Measurements from ENCODE around the gene TTLL3. TPM values are rescaled to one million over a fixed set of nuclear protein-coding genes. Genes with fewer than 3 reads are reported as not detected.
"Not testable (repeated sequence)": the region's sequence is repeated elsewhere in the genome, so short reads cannot be mapped to it uniquely, and the experiment has no call there.

TTLL3 gene
- total and polyA plus RNA-seq, 4 donors = 32.4 to 75.0 (median 48.6) TPM

DNA sequence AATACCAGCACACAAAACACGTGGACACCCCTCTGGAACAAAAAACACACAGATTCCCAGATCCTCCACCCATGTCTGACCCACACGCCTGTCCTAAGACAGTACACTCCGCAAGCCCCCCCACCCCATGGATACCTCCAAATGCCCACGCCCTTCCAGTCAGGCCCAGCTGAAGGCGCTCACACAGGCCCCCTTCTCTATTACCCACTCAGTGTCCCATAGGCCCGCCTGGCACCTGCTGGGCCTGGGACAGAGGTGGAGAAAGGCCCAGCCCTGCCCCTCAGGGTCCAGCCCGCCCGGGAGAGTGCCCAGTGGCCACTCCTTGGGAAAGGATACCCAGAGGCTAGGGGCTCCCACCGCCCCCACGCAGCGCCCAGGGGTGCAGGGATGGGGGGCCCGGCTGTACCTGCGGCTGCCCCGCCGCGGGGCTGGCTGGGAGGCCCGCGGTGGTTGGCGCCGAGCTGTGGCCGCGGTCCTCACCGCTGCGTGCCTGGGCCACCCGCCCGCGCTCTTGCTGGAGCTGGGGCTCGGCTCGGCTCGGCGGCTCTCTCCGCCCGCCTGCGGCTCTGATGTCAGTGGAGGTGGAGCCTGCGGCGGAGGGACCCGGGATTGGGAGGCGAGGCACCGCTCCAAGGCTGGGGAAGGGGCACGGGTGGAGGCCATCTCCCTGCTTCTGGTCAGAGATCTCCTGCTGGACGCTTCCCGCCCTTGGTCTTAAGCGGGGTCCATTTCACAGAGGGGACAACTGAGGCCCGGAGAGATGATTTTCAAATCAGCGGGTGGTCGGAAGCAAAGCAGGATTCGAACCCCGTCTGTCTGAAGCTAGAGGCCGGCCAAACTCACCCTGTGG, 40.4 kb upstream of the TTLL3 start, which contains the start of gene CAMK1:
TSS of gene CAMK1 (minus strand) at position 522 of the 850 bp plus-strand sequence. CDS start 2,198 bp downstream, outside the sequence.
- H3K36me3 ChIP-seq (ENCODE audit: control insufficient read depth, insufficient read depth, low read length) = peaks cover 20% of the 10 kb centered on the region
- H3K4me1 ChIP-seq (ENCODE audit: control insufficient read depth, insufficient read depth, low read length) = peaks cover 40% of the 10 kb centered on the region
- H3K27ac ChIP-seq (ENCODE audit: low read depth, low read length) = peak within 1 kb of the TSS; percentile 86
- H3K9me3 ChIP-seq (ENCODE audit: control insufficient read depth, insufficient read depth, low read length) = no peaks in the 10 kb centered on the region
- peak within 1 kb of the TSS; percentile 48 for H3K4me3 ChIP-seq (ENCODE audit: low read depth, low read length)
- no peaks in the 10 kb centered on the region for H3K27me3 ChIP-seq (ENCODE audit: control insufficient read depth, insufficient read depth, low read length)
- DNase-seq (ENCODE audit: low read depth in 4 of 6, low spot score in 6 of 6) = peak; percentile 39 to 90 (median 61)
- 5% methylated on average over 49 of the region's 49 CpGs for WGBS (ENCODE audit: insufficient coverage)

DNA sequence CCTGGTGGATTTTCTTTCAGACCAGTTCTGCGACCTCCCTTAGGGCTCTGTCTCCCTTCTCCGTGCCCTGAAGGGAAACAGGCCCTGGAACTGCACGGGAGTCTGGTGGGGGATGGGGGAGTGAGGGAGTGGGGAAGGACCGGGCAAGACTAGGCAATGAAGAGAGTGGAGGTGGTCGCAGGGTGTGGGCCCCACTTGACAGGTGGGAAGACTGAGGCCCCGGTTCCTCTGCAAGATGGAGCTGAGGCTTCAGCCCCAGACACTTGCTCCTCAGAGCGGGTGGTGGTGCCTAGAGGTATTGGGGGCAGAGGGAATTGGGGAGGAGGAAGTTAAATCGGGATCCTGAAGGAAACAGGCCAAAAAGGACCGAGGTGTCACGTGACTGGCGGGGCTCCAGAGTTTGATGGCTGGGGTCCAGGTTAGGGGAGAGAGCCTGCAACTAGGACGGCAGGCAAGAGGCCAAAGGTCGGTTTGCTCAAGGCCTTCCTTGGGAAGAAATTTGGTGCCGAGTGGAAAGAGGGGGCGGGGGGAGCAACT, 39.7 kb upstream of the TTLL3 start:
- Histone ChIP-seq H3K4me3 (ENCODE audit: low read depth, low read length) (peak overlapping the region; percentile 48), H3K9me3 (ENCODE audit: control insufficient read depth, insufficient read depth, low read length) (no peaks in the 10 kb centered on the region), H3K36me3 (ENCODE audit: control insufficient read depth, insufficient read depth, low read length) (peaks cover 13% of the 10 kb centered on the region), H3K4me1 (ENCODE audit: control insufficient read depth, insufficient read depth, low read length) (peaks cover 40% of the 10 kb centered on the region), H3K27me3 (ENCODE audit: control insufficient read depth, insufficient read depth, low read length) (no peaks in the 10 kb centered on the region), H3K27ac (ENCODE audit: low read depth, low read length) (peak overlapping the region; percentile 86)
- 19% methylated on average over 12 of the region's 15 CpGs for WGBS (ENCODE audit: insufficient coverage)
- peak in 2 of 6 donors; percentile 51 to 90 for DNase-seq (ENCODE audit: low read depth in 4 of 6, low spot score in 6 of 6)

DNA sequence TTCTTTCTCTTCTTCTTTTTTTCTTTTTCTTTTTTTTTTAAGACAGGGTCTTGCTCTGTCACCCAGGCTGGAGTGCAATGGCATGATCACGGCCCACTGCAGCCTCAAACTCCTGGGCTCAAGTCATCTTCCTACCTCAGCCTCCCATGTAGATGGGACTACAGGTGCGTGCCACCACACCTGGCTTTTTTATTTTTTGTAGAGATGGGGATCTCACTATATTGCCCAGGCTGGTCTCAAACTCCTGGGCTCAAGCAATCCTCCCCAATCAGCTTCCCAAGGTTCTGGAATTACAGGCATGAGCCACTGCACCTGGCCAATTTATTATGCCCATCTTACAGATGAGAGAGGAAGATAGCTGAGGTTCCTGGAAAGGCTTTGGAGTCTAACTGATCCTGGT, 39.1 kb upstream of the TTLL3 start:
- not testable (repeated sequence) for H3K36me3 ChIP-seq (ENCODE audit: control insufficient read depth, insufficient read depth, low read length); DNase-seq (ENCODE audit: low read depth in 4 of 6, low spot score in 6 of 6); H3K9me3 ChIP-seq (ENCODE audit: control insufficient read depth, insufficient read depth, low read length); H3K27me3 ChIP-seq (ENCODE audit: control insufficient read depth, insufficient read depth, low read length); H3K4me3 ChIP-seq (ENCODE audit: low read depth, low read length)
- peak overlapping the region; percentile 86 for H3K27ac ChIP-seq (ENCODE audit: low read depth, low read length)
- 67% methylated on average over 1 of the region's 2 CpGs for WGBS (ENCODE audit: insufficient coverage)
- H3K4me1 ChIP-seq (ENCODE audit: control insufficient read depth, insufficient read depth, low read length) = peaks cover 35% of the 10 kb centered on the region

DNA sequence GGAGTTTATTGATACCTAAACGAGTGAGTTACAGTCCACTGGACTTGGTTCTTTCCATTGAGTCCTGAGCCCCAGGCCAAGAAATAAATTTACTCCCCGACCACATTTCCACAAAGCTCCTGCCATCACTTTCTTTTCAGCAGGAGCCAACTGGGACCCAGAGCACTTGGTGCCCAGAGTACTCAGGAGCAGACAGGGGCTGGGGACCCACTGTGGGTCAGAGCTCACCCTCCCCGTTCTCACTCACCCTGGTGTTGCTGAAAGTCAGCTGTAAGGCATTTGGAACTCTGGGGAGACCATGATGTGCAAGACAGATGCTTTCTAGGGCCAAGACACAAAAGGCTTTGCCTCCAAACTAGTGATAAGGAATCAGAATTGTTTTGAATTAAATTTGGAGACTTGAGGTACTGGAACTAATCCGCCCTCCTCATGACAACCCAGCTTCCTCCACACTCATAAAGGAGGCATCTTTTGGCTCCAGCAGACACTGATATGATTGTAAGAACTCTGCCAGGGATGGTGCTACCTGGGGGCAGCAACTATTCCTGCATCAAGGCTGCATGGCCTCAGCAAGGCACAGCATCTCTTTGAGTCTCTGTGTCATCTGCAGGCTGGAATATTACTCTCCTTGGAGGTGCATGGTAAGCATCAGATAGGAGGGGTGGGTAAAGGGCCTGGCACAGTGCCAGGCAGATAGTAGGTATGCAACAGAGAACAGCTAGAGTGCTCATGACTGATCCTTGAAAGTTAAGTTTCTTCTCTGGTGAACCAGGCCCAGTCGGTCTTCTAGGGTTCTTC, 33.0 kb upstream of the TTLL3 start:
- WGBS (ENCODE audit: insufficient coverage) = 77% methylated on average over 3 of the region's 5 CpGs
- Histone ChIP-seq H3K4me1 (ENCODE audit: control insufficient read depth, insufficient read depth, low read length) (peaks cover 6% of the 10 kb centered on the region), H3K9me3 (ENCODE audit: control insufficient read depth, insufficient read depth, low read length) (no peaks in the 10 kb centered on the region), H3K36me3 (ENCODE audit: control insufficient read depth, insufficient read depth, low read length) (peaks cover 31% of the 10 kb centered on the region), H3K4me3 (ENCODE audit: low read depth, low read length) (no peak overlapping the region), H3K27ac (ENCODE audit: low read depth, low read length) (no peak overlapping the region), H3K27me3 (ENCODE audit: control insufficient read depth, insufficient read depth, low read length) (no peaks in the 10 kb centered on the region)
- no peak for DNase-seq (ENCODE audit: low read depth in 4 of 6, low spot score in 6 of 6)

DNA sequence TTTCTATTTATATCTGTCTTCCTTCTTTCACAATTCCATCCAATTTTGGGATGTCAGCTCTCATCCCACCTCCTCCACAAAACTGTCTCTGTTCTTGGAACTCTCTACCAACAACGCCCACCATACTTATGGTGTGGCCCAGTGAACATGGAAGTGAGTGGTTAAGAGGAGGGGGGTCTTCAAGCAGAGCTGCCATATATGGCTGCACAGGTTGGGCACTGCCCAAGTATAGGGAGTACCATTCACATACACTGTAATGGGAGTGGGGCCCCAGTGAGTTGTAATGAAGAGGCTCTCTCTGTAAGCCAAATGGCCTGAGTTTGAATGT, 32.4 kb upstream of the TTLL3 start:
- no peak overlapping the region for H3K27ac ChIP-seq (ENCODE audit: low read depth, low read length)

DNA sequence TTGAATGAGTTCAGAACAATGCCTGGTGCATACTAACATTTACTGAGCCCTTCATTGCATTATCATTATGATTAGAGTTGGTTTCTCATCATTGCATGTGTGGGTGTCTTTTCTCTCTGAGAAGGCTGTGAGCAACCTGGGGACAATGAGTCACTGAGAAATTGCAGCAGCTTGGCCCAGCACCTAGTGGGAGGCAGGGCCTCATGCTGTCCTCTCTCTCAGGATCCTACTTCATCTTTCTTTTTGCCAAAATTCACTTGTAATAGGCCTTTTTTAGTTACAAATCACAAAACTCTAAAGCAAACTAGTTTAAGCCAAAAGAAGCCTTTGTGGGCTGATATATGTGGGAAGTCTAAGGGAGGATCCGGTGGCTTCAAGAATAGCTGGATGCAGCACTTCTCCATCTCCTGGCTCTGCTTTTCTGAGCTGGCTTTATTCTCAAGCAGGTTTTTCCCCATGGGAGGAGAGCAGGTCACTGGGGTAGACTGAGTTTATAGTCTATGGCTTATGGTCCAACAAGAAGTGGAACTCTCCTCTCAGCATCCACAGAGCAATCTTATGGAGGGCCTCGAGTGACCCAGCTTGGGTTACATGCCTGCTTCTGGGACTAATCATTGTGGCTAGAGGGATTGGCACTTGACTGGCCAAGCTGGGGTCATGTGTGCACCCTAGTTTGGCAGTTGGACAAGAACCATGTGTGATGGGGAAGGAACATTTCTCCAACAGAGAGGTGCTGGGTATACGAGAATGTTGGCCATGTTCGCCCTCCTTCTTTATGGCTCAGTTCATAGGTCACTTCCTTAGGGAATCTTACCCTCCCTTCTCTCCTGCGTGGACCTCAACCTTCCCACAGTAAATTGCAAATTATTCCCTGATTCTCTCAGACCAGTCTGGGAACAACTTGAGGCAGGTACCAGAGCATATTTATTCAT, 31.7 kb upstream of the TTLL3 start:
- Histone ChIP-seq H3K4me1 (ENCODE audit: control insufficient read depth, insufficient read depth, low read length) (peaks cover 6% of the 10 kb centered on the region), H3K4me3 (ENCODE audit: low read depth, low read length) (no peak overlapping the region), H3K27ac (ENCODE audit: low read depth, low read length) (no peak overlapping the region), H3K27me3 (ENCODE audit: control insufficient read depth, insufficient read depth, low read length) (no peaks in the 10 kb centered on the region), H3K36me3 (ENCODE audit: control insufficient read depth, insufficient read depth, low read length) (peaks cover 41% of the 10 kb centered on the region), H3K9me3 (ENCODE audit: control insufficient read depth, insufficient read depth, low read length) (no peaks in the 10 kb centered on the region)
- 90% methylated on average over 4 of the region's 5 CpGs for WGBS (ENCODE audit: insufficient coverage)
- DNase-seq (ENCODE audit: low read depth in 4 of 6, low spot score in 6 of 6) = no peak

More for the DNA sequence above, 32.4 kb upstream of the TTLL3 start:
- no peaks in the 10 kb centered on the region for H3K27me3 ChIP-seq (ENCODE audit: control insufficient read depth, insufficient read depth, low read length)
- no peaks in the 10 kb centered on the region for H3K9me3 ChIP-seq (ENCODE audit: control insufficient read depth, insufficient read depth, low read length)
- no CpG with 5 or more reads among the region's 1 CpG for WGBS (ENCODE audit: insufficient coverage)
- peaks cover 37% of the 10 kb centered on the region for H3K36me3 ChIP-seq (ENCODE audit: control insufficient read depth, insufficient read depth, low read length)
- peaks cover 6% of the 10 kb centered on the region for H3K4me1 ChIP-seq (ENCODE audit: control insufficient read depth, insufficient read depth, low read length)
- H3K4me3 ChIP-seq (ENCODE audit: low read depth, low read length) = no peak overlapping the region
- DNase-seq (ENCODE audit: low read depth in 4 of 6, low spot score in 6 of 6) = no peak

DNA sequence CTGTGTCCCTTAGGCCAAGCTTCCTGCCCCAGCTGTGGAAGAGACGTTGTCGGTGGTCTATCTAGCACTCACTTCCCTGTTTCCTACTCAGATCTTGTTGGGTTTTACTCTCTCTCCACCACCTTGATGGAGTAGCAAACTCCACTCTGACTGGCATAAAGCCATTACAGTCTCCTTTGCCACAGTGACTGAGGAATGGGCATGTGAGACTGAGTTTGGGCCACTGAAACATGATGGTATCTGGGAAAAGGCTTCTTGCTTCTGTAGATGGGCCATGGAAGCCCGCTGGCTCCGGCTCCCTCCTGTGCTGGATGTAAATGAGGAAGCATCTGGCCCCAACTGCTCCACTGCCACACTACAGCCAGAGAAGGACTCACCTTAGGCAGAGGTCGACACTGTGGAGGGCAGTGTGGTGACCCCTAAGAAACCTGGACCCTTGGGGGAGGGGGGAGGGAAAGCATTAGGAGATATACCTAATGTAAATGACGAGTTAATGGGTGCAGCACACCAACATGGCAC, 30.9 kb upstream of the TTLL3 start:
- Histone ChIP-seq H3K4me1 (ENCODE audit: control insufficient read depth, insufficient read depth, low read length) (peaks cover 6% of the 10 kb centered on the region), H3K27me3 (ENCODE audit: control insufficient read depth, insufficient read depth, low read length) (no peaks in the 10 kb centered on the region), H3K36me3 (ENCODE audit: control insufficient read depth, insufficient read depth, low read length) (peaks cover 48% of the 10 kb centered on the region), H3K9me3 (ENCODE audit: control insufficient read depth, insufficient read depth, low read length) (no peaks in the 10 kb centered on the region), H3K4me3 (ENCODE audit: low read depth, low read length) (no peak overlapping the region), H3K27ac (ENCODE audit: low read depth, low read length) (no peak overlapping the region)
- no peak for DNase-seq (ENCODE audit: low read depth in 4 of 6, low spot score in 6 of 6)
- 85% methylated on average over 3 of the region's 6 CpGs for WGBS (ENCODE audit: insufficient coverage)

GRCh38 chr3:9779721-9780457, 30.2 kb upstream of the TTLL3 start:
- H3K27me3 ChIP-seq (ENCODE audit: control insufficient read depth, insufficient read depth, low read length) = no peaks in the 10 kb centered on the region
- peaks cover 6% of the 10 kb centered on the region for H3K4me1 ChIP-seq (ENCODE audit: control insufficient read depth, insufficient read depth, low read length)
- peaks cover 53% of the 10 kb centered on the region for H3K36me3 ChIP-seq (ENCODE audit: control insufficient read depth, insufficient read depth, low read length)
- H3K27ac ChIP-seq (ENCODE audit: low read depth, low read length) = no peak overlapping the region
- H3K4me3 ChIP-seq (ENCODE audit: low read depth, low read length) = no peak overlapping the region
- no peak for DNase-seq (ENCODE audit: low read depth in 4 of 6, low spot score in 6 of 6)
- H3K9me3 ChIP-seq (ENCODE audit: control insufficient read depth, insufficient read depth, low read length) = no peaks in the 10 kb centered on the region
- WGBS (ENCODE audit: insufficient coverage) = 84% methylated on average over 6 of the region's 8 CpGs
